Mammary epithelial cell (primary cell): ENCODE results near the gene RAPGEF2.

ENCODE experiments used
- EZH2 ChIP-seq: IDR thresholded peaks from 2 replicates; pipeline ENCODE4 v1.6.1; 2012; ENCODE audit warnings: low read length, inconsistent platforms, borderline replicate concordance
- TF ChIP-seq, protein P1 (sequence below), 2 donors: IDR thresholded peaks in 1 of 2; conservative IDR thresholded peaks in 1 of 2; 2 replicates each; pipeline ENCODE4 v1.5.1; 2011 to 2012; ENCODE audit warnings: inconsistent platforms in 2 of 2, low read length in 2 of 2, mild to moderate bottlenecking in 2 of 2, control low read depth in 1 of 2, low read depth in 1 of 2; ENCODE audit not compliant: insufficient read depth in 1 of 2; ENCODE audit errors: extremely low read depth in 1 of 2

GRCh38 chr4:159242427-159242826, 139.5 kb downstream of the RAPGEF2 start:
- no peak for TF ChIP-seq EZH2
- TF ChIP-seq, protein P1, sequence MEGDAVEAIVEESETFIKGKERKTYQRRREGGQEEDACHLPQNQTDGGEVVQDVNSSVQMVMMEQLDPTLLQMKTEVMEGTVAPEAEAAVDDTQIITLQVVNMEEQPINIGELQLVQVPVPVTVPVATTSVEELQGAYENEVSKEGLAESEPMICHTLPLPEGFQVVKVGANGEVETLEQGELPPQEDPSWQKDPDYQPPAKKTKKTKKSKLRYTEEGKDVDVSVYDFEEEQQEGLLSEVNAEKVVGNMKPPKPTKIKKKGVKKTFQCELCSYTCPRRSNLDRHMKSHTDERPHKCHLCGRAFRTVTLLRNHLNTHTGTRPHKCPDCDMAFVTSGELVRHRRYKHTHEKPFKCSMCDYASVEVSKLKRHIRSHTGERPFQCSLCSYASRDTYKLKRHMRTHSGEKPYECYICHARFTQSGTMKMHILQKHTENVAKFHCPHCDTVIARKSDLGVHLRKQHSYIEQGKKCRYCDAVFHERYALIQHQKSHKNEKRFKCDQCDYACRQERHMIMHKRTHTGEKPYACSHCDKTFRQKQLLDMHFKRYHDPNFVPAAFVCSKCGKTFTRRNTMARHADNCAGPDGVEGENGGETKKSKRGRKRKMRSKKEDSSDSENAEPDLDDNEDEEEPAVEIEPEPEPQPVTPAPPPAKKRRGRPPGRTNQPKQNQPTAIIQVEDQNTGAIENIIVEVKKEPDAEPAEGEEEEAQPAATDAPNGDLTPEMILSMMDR (conservative IDR thresholded peaks at IDR 0.05 in 1 of 2, IDR thresholded peaks at IDR 0.05 in 1 of 2; ENCODE audit: extremely low read depth in 1 of 2, insufficient read depth in 1 of 2, low read depth in 1 of 2, low read length in 2 of 2), result no peak
